ENCODE measurements around the gene ATG5.

ATG5 gene

GRCh38 chr6:106216527-106216926, 109.0 kb downstream of the ATG5 start:
- no peak for DNase-seq (ENCODE audit: low read depth)

- no peak for DNase-seq (ENCODE audit: low read depth)
Measured at GRCh38 chr6:106215608-106216007, 110.0 kb downstream of the ATG5 start.

- DNase-seq (ENCODE audit: low read depth): no peak
Measured at GRCh38 chr6:106214531-106214930, 111.0 kb downstream of the ATG5 start.

GRCh38 chr6:106213660-106214289, 111.8 kb downstream of the ATG5 start:
- DNase-seq (ENCODE audit: low read depth): no peak

- DNase-seq (ENCODE audit: low read depth): no peak
Measured at GRCh38 chr6:106212576-106212975, 113.0 kb downstream of the ATG5 start.

GRCh38 chr6:106206905-106207304, 118.7 kb downstream of the ATG5 start:
- no peak for DNase-seq (ENCODE audit: low read depth)

GRCh38 chr6:106204961-106205360, 120.6 kb downstream of the ATG5 start:
- no peak for DNase-seq (ENCODE audit: low read depth)

GRCh38 chr6:106199998-106200397, 125.6 kb downstream of the ATG5 start:
- no peak for DNase-seq (ENCODE audit: low read depth)

- DNase-seq (ENCODE audit: low read depth): no peak
Measured at GRCh38 chr6:106199331-106199730, 126.2 kb downstream of the ATG5 start.

- DNase-seq (ENCODE audit: low read depth): no peak
Measured at GRCh38 chr6:106197441-106197840, 128.1 kb downstream of the ATG5 start.

GRCh38 chr6:106194949-106195921, 130.3 kb downstream of the ATG5 start:
- no peak for DNase-seq (ENCODE audit: low read depth)

GRCh38 chr6:106192824-106193223, 132.7 kb downstream of the ATG5 start:
- DNase-seq (ENCODE audit: low read depth): no peak

GRCh38 chr6:106188104-106188794, 137.3 kb downstream of the ATG5 start:
- DNase-seq (ENCODE audit: low read depth): no peak

GRCh38 chr6:106187424-106187982, 138.1 kb downstream of the ATG5 start:
- no peak for DNase-seq (ENCODE audit: low read depth)

- no peak for DNase-seq (ENCODE audit: low read depth)
Measured at GRCh38 chr6:106186714-106187113, 138.8 kb downstream of the ATG5 start.

- DNase-seq (ENCODE audit: low read depth): no peak
Measured at GRCh38 chr6:106186172-106186571, 139.4 kb downstream of the ATG5 start.

- DNase-seq (ENCODE audit: low read depth): no peak
Measured at GRCh38 chr6:106185615-106186014, 139.9 kb downstream of the ATG5 start.

GRCh38 chr6:106184629-106185028, 140.9 kb downstream of the ATG5 start:
- DNase-seq (ENCODE audit: low read depth): no peak

- DNase-seq (ENCODE audit: low read depth): no peak
Measured at GRCh38 chr6:106183430-106183829, 142.1 kb downstream of the ATG5 start.

- no peak for DNase-seq (ENCODE audit: low read depth)
Measured at GRCh38 chr6:106182455-106182854, 143.1 kb downstream of the ATG5 start.

GRCh38 chr6:106181664-106182418, 143.7 kb downstream of the ATG5 start:
- DNase-seq (ENCODE audit: low read depth): no peak

GRCh38 chr6:106180208-106180607, 145.4 kb downstream of the ATG5 start:
- DNase-seq (ENCODE audit: low read depth): no peak
